Heart right ventricle (tissue), 16 donors: Measurements from ENCODE around the gene MAGIX. TPM values are rescaled to one million over a fixed set of nuclear protein-coding genes. Genes with fewer than 3 reads are reported as not detected.
A peak's percentile ranks its signal among the peaks of the same experiment; 100 is the strongest.

Experiments used
- ATAC-seq, 8 donors: fragments of 200-7000 bp; cut with Tn5 transposase; one replicate each; pipeline ENCODE4 v1.9.1; 2020; ENCODE audit warnings: mild to moderate bottlenecking in 8 of 8, moderate library complexity in 8 of 8, moderate number of reproducible peaks in 1 of 8
- DNase-seq, 2 donors: peaks; one replicate each; pipeline ENCODE4 v3.0.0-alpha.2; 2020
- H3K27ac ChIP-seq, 10 donors: fragments of 200-600 bp; sonication (generic) in 2 of 10; one replicate each; pipeline versions ENCODE4 v1.5.0 to v1.8.0; 2020 to 2022; ENCODE audit warnings: mild to moderate bottlenecking in 3 of 10
- H3K27me3 ChIP-seq, 7 donors: fragments of 200-600 bp; one replicate each; pipeline ENCODE4 v1.8.0; 2021 to 2022; ENCODE audit warnings: mild to moderate bottlenecking in 2 of 7
- H3K36me3 ChIP-seq, 9 donors: fragments of 200-600 bp; sonication (generic) in 1 of 9; one replicate each; pipeline versions ENCODE4 v1.5.0 to v1.8.0; 2020 to 2022; ENCODE audit warnings: mild to moderate bottlenecking in 2 of 9
- H3K4me1 ChIP-seq, 9 donors: fragments of 200-600 bp; sonication (generic) in 1 of 9; one replicate each; pipeline versions ENCODE4 v1.5.0 to v1.8.0; 2020 to 2022; ENCODE audit warnings: mild to moderate bottlenecking in 4 of 9
- H3K4me3 ChIP-seq, 10 donors: fragments of 200-600 bp; sonication (generic) in 2 of 10; one replicate each; pipeline versions ENCODE4 v1.5.0 to v1.8.0; 2020 to 2022; ENCODE audit warnings: mild to moderate bottlenecking in 7 of 10, moderate library complexity in 2 of 10
- H3K9me3 ChIP-seq, 11 donors: fragments of 200-600 bp in 10 of 11; sonication (generic) in 2 of 11; one replicate each; pipeline versions ENCODE4 v1.5.0 to v1.8.0; 2013 to 2022; ENCODE audit warnings: mild to moderate bottlenecking in 2 of 11, control low read depth in 1 of 11, moderate library complexity in 1 of 11
- WGBS, 2 donors: extraction: QIAGEN DNeasy Blood & Tissue Kit; methylation state at CpG; one replicate each; pipeline ENCODE4 v1.1.7; 2013; ENCODE audit warnings: inconsistent platforms in 1 of 2; 5-methylcytosine and 5-hydroxymethylcytosine counted together
- intact Hi-C, 10 donors: fragments of 100-400 bp; cut with DNase I; formaldehyde crosslinking; loops; one replicate each; pipeline versions ENCODE4 v1.11.1 to v1.14.2; 2022
- polyA plus RNA-seq, 2 donors: library from polyadenylated mRNA; stranded (reverse); fragments of 200-250 nt; gene quantifications; one replicate each; pipeline ENCODE4 v1.2.3, GENCODE V29; 2013
- total RNA-seq, 10 donors: library from RNA; stranded (reverse); fragmentation: NEBNext Ultra II Directional in 3 of 10; extraction: Animal tissue kit (Norgen Biotek cat#: 25700) in 3 of 10; gene quantifications; one replicate each; pipeline versions ENCODE4 v1.2.1 to v1.2.4, GENCODE V29; 2021 to 2023
- TF ChIP-seq, protein P1 (sequence below), 9 donors: fragments of 200-600 bp; sonication (generic) in 2 of 9; IDR thresholded peaks; one replicate each; pipeline versions ENCODE4 v1.5.0 to v1.8.0; 2021 to 2022; ENCODE audit warnings: antibody characterized with exemption in 9 of 9, mild to moderate bottlenecking in 5 of 9, moderate library complexity in 1 of 9
- donor health status: Arrhythmogenic right ventricular cardiomyopathy.
- donor health status: ischemic (EF 13 %, LVEDD 7.1; RV severe dilation, severe dysfunction).
- donor health status: healthy with polysubstance abuse.
- donor health status: DM: no; HTN: yes; CAD: no.
- donor health status: DM: no; HTN: no; CAD: no.
- donor health status: ischemic (EF 25% LVEDD 6.9; RV normal size, moderate dysfunction).
- donor health status: ischemic (EF 25% LVEDD 5.7; RV mildly dilated, moderate dysfunction).
- donor health status: healthy.
- donor health status: DM: yes; HTN: yes; CAD: no.
- donor health status: Ischemic cardiomyopathy.
- donor health status: ischemic (EF 35%, LVEDD 5.7; RV mildly dilated, moderate dysfunction).
- donor health status: nonischemic (EF 11% LVEDD 7.7; RV severe dilation, severe dysfunction).
- donor health status: DM: yes; HTN: yes; CAD: no.
- donor health status: PGD.
- donor health status: ischemic (EF 29% LVEDD 5.4; RV normal size, mild dysfunction).
- donor health status: nonischemic (EF 23%, LVEDD 6.1; RV moderate dilation, normal function).

MAGIX gene
- total and polyA plus RNA-seq, 12 donors, result 2.7 to 13.5 (median 4.1) TPM

- peak; percentile 78 to 83 for DNase-seq
- Histone ChIP-seq H3K9me3 (no peaks in the 10 kb centered on the region), H3K36me3 (no peaks in the 10 kb centered on the region), H3K27ac (peak overlapping the region; percentile 84 to 96 (median 94)), H3K4me3 (peak overlapping the region; percentile 21 to 56 (median 49)), H3K27me3 (no peaks in the 10 kb centered on the region), H3K4me1 (peaks cover 0 to 29% (median 11%) of the 10 kb centered on the region in 9 donors)
- TF ChIP-seq, protein P1, sequence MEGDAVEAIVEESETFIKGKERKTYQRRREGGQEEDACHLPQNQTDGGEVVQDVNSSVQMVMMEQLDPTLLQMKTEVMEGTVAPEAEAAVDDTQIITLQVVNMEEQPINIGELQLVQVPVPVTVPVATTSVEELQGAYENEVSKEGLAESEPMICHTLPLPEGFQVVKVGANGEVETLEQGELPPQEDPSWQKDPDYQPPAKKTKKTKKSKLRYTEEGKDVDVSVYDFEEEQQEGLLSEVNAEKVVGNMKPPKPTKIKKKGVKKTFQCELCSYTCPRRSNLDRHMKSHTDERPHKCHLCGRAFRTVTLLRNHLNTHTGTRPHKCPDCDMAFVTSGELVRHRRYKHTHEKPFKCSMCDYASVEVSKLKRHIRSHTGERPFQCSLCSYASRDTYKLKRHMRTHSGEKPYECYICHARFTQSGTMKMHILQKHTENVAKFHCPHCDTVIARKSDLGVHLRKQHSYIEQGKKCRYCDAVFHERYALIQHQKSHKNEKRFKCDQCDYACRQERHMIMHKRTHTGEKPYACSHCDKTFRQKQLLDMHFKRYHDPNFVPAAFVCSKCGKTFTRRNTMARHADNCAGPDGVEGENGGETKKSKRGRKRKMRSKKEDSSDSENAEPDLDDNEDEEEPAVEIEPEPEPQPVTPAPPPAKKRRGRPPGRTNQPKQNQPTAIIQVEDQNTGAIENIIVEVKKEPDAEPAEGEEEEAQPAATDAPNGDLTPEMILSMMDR (IDR thresholded peaks at IDR 0.05), result peak in 6 of 9 donors; percentile 25 to 58 (median 44)
- peak; percentile 39 to 67 (median 52) for ATAC-seq
- intact Hi-C loops, result loop anchor here in 1 of 10 donors (2.0 to 5.0 kb wide), 2 partner anchors 19 to 44 kb away; partner anchors contain the start of gene GPKOW
- 6 to 11% methylated on average over 52 to 61 of the region's 61 CpGs for whole genome bisulfite sequencing, 2 donors
These were observed 3.6 kb downstream of the MAGIX start for GRCh38 chrX:49165901-49166881.

DNA sequence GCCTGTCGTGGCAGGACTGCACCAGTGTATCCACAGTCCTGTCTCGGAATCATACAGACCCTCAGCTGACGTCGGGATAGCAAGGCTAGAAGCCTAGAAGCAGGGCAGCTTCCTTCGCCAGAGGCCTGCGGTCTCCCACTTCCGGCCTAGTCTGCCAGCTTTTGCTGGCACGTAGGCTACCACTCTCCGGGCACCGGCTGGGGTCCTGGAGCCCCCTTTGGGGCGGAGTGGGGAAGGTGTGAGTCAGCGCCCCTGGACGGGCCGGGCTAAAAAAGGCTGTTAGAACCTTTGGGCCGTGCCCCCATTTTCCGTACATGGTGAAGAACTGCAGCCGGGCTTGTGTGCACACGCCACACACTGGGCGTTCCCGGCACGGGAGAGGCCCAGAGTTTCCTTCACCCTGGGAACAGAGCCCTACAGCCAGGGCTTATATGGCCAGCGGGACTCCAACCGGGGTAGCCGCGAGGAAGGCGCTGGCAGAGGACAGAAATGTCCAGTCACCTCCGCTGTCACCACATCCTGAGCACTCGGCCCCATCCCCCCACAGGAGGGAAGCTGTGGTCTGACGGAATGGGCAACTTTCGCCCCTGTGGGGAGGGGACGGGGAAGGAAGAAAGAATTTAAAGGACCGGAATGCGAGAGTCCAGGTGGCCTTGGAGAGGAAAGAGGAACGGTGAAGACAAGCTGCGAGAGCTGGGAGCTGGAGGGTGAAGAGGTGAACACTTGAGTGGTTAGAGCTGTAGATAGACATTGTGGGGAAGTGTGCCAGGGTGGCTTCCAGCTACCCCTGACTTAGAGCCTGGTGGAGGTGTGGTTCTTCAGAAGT is 4.6 kb downstream of the MAGIX start:
- peak overlapping the region; percentile 84 to 96 (median 94) for H3K27ac ChIP-seq
- WGBS, 2 donors, result 2 to 3% methylated on average over 34 to 35 of the region's 35 CpGs
- DNase-seq, result peak; percentile 72 to 74
- TF ChIP-seq, protein P1 (IDR thresholded peaks at IDR 0.05), result no peak
- intact Hi-C loops, result loop anchor here in 1 of 10 donors (5.0 kb wide), 1 partner anchor 45 kb away; the partner anchor contains the start of gene GPKOW
- no peaks in the 10 kb centered on the region for H3K36me3 ChIP-seq
- H3K4me1 ChIP-seq, result peaks cover 0 to 29% (median 11%) of the 10 kb centered on the region in 9 donors
- H3K27me3 ChIP-seq, result no peaks in the 10 kb centered on the region
- peak; percentile 48 to 81 (median 74) for ATAC-seq
- peaks cover 0 to 5% (median 0%) of the 10 kb centered on the region in 11 donors for H3K9me3 ChIP-seq
- H3K4me3 ChIP-seq, result peak overlapping the region; percentile 21 to 56 (median 49)

DNA sequence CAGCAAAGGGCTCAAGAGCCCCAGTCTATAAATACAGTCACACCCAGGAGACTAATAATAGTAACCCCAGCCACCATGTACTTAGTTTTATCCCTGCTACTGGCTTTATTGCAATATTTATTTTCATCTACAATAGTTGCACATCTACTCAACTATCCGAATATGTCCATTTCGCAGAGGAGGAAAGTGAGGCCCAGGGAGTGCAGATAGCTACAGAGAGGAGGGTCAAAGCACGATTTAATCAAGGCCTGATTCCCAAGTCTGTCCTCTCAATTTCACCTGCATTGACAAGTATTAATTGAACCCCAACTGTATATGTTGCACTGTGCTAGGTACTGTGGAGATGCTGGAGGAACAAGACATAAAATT is 5.2 kb downstream of the MAGIX start:
- Histone ChIP-seq H3K9me3 (peaks cover 0 to 5% (median 0%) of the 10 kb centered on the region in 11 donors), H3K27ac (peak overlapping the region; percentile 84 to 96 (median 94)), H3K27me3 (no peaks in the 10 kb centered on the region), H3K4me3 (peak overlapping the region; percentile 21 to 56 (median 49)), H3K4me1 (peaks cover 0 to 31% (median 11%) of the 10 kb centered on the region in 9 donors), H3K36me3 (no peaks in the 10 kb centered on the region)
- ATAC-seq (peak in 1 of 8 donors; percentile 11), DNase-seq (no peak)
- WGBS, 2 donors, result 58 to 60% methylated on average over 3 of the region's 3 CpGs
- TF ChIP-seq, protein P1 (IDR thresholded peaks at IDR 0.05), result no peak
- intact Hi-C loops, result loop anchor here in 1 of 10 donors (5.0 kb wide), 1 partner anchor 45 kb away; the partner anchor contains the start of gene GPKOW
